Mucosa of rectum (tissue), 2 donors: Measurements from ENCODE around the gene AFF4.

Experiments
- H3K27ac ChIP-seq, 2 donors: one replicate each; pipeline ENCODE4 v1.7.0; 2013; ENCODE audit warnings: inconsistent platforms in 2 of 2, low read depth in 2 of 2, low read length in 2 of 2
- H3K27me3 ChIP-seq, 2 donors: one replicate each; pipeline ENCODE4 v1.7.0; 2013; ENCODE audit warnings: low read length in 2 of 2; ENCODE audit not compliant: control insufficient read depth in 2 of 2, insufficient read depth in 2 of 2
- H3K36me3 ChIP-seq, 2 donors: one replicate each; pipeline ENCODE4 v1.7.0; 2013; ENCODE audit warnings: low read length in 2 of 2; ENCODE audit not compliant: control insufficient read depth in 2 of 2, insufficient read depth in 2 of 2
- H3K4me1 ChIP-seq, 2 donors: one replicate each; pipeline ENCODE4 v1.7.0; 2013; ENCODE audit warnings: low read length in 2 of 2, mild to moderate bottlenecking in 1 of 2; ENCODE audit not compliant: control insufficient read depth in 2 of 2, insufficient read depth in 2 of 2
- H3K4me3 ChIP-seq, 2 donors: one replicate each; pipeline ENCODE4 v1.7.0; 2013; ENCODE audit warnings: low read length in 2 of 2
- H3K9ac ChIP-seq, 2 donors: one replicate each; pipeline ENCODE4 v1.7.0; 2013; ENCODE audit warnings: low read length in 2 of 2, low read depth in 1 of 2, mild to moderate bottlenecking in 1 of 2
- H3K9me3 ChIP-seq, 2 donors: one replicate each; pipeline ENCODE4 v1.7.0; 2013; ENCODE audit warnings: low read length in 2 of 2; ENCODE audit not compliant: control insufficient read depth in 2 of 2
- donor health status: healthy.
- donor health status: Normal muscosa, but diverticular disease.

AFF4 gene

GRCh38 chr5:132831095-132831860, 132.2 kb downstream of the AFF4 start:
- peaks cover 23 to 35% of the 10 kb centered on the region in 2 donors for H3K4me1 ChIP-seq
- no peaks in the 10 kb centered on the region for H3K27me3 ChIP-seq
- no peaks in the 10 kb centered on the region for H3K9me3 ChIP-seq
- H3K4me3 ChIP-seq, result peak overlapping the region; percentile 70 to 85
- H3K9ac ChIP-seq, result peak overlapping the region; percentile 70 to 71
- H3K36me3 ChIP-seq, result peaks cover 0 to 5% of the 10 kb centered on the region in 2 donors
- peak overlapping the region; percentile 90 to 94 for H3K27ac ChIP-seq

- Histone ChIP-seq H3K4me1 (peaks cover 18 to 29% of the 10 kb centered on the region in 2 donors), H3K9ac (peak within 1 kb of the TSS; percentile 71 to 90), H3K27ac (peak within 1 kb of the TSS; percentile 90 to 94), H3K9me3 (no peaks in the 10 kb centered on the region), H3K36me3 (peaks cover 0 to 8% of the 10 kb centered on the region in 2 donors), H3K27me3 (no peaks in the 10 kb centered on the region), H3K4me3 (peak within 1 kb of the TSS; percentile 70 to 85)
These were observed 132.9 kb downstream of the AFF4 start, which contains the start of gene SHROOM1 for GRCh38 chr5:132830436-132831094. Gene SHROOM1, minus strand, starts transcription at chr5:132830647. Its CDS starts 4,507 bp downstream, at chr5:132826140.

- peak overlapping the region; percentile 90 to 94 for H3K27ac ChIP-seq
- H3K4me1 ChIP-seq, result peaks cover 15 to 25% of the 10 kb centered on the region in 2 donors
- no peaks in the 10 kb centered on the region for H3K9me3 ChIP-seq
- H3K4me3 ChIP-seq, result peak overlapping the region; percentile 70 to 85
- H3K27me3 ChIP-seq, result no peaks in the 10 kb centered on the region
- peak overlapping the region; percentile 71 to 90 for H3K9ac ChIP-seq
- peaks cover 2 to 10% of the 10 kb centered on the region in 2 donors for H3K36me3 ChIP-seq
These were observed 133.5 kb downstream of the AFF4 start for GRCh38 chr5:132829742-132830435.

GRCh38 chr5:132828846-132829494, 134.5 kb downstream of the AFF4 start:
- H3K9me3 ChIP-seq, result no peaks in the 10 kb centered on the region
- peaks cover 10 to 16% of the 10 kb centered on the region in 2 donors for H3K36me3 ChIP-seq
- H3K27me3 ChIP-seq, result no peaks in the 10 kb centered on the region
- peak overlapping the region; percentile 71 to 90 for H3K9ac ChIP-seq
- H3K27ac ChIP-seq, result peak overlapping the region; percentile 90 to 94
- peak overlapping the region; percentile 70 to 85 for H3K4me3 ChIP-seq
- H3K4me1 ChIP-seq, result peaks cover 15 to 25% of the 10 kb centered on the region in 2 donors

GRCh38 chr5:132827943-132828673, 135.3 kb downstream of the AFF4 start:
- Histone ChIP-seq H3K4me3 (no peak overlapping the region), H3K4me1 (peaks cover 15 to 25% of the 10 kb centered on the region in 2 donors), H3K27ac (no peak overlapping the region), H3K27me3 (no peaks in the 10 kb centered on the region), H3K36me3 (peaks cover 11 to 19% of the 10 kb centered on the region in 2 donors), H3K9ac (no peak overlapping the region), H3K9me3 (no peaks in the 10 kb centered on the region)

- Histone ChIP-seq H3K9me3 (no peaks in the 10 kb centered on the region), H3K27ac (no peak overlapping the region), H3K36me3 (peaks cover 14 to 19% of the 10 kb centered on the region in 2 donors), H3K9ac (no peak overlapping the region), H3K4me3 (no peak overlapping the region), H3K4me1 (peaks cover 15 to 21% of the 10 kb centered on the region in 2 donors), H3K27me3 (no peaks in the 10 kb centered on the region)
These were observed 136.9 kb downstream of the AFF4 start for GRCh38 chr5:132826424-132827082.

- H3K9ac ChIP-seq, result no peak overlapping the region
- no peaks in the 10 kb centered on the region for H3K9me3 ChIP-seq
- peaks cover 14 to 19% of the 10 kb centered on the region in 2 donors for H3K36me3 ChIP-seq
- H3K4me1 ChIP-seq, result peaks cover 10 to 14% of the 10 kb centered on the region in 2 donors
- no peak overlapping the region for H3K4me3 ChIP-seq
- no peak overlapping the region for H3K27ac ChIP-seq
- H3K27me3 ChIP-seq, result no peaks in the 10 kb centered on the region
These were observed 137.5 kb downstream of the AFF4 start for GRCh38 chr5:132825834-132826391.
